Left renal pelvis (tissue), 4 donors: Measurements from ENCODE around the gene MPHOSPH9. TPM values are rescaled to one million over a fixed set of nuclear protein-coding genes. Genes with fewer than 3 reads are reported as not detected.

ENCODE experiments used
- DNase-seq, 4 donors: peaks; one replicate each; pipeline ENCODE4 v3.0.0-alpha.2; 2013; ENCODE audit warnings: low read depth in 4 of 4, low spot score in 3 of 4
- polyA plus RNA-seq, 4 donors: library from polyadenylated mRNA; unstranded; fragments of 120-200 nt; gene quantifications; one replicate each; pipeline ENCODE4 v1.2.1, GENCODE V29; 2013; ENCODE audit not compliant: insufficient read length in 4 of 4

The MPHOSPH9 gene, protein sequence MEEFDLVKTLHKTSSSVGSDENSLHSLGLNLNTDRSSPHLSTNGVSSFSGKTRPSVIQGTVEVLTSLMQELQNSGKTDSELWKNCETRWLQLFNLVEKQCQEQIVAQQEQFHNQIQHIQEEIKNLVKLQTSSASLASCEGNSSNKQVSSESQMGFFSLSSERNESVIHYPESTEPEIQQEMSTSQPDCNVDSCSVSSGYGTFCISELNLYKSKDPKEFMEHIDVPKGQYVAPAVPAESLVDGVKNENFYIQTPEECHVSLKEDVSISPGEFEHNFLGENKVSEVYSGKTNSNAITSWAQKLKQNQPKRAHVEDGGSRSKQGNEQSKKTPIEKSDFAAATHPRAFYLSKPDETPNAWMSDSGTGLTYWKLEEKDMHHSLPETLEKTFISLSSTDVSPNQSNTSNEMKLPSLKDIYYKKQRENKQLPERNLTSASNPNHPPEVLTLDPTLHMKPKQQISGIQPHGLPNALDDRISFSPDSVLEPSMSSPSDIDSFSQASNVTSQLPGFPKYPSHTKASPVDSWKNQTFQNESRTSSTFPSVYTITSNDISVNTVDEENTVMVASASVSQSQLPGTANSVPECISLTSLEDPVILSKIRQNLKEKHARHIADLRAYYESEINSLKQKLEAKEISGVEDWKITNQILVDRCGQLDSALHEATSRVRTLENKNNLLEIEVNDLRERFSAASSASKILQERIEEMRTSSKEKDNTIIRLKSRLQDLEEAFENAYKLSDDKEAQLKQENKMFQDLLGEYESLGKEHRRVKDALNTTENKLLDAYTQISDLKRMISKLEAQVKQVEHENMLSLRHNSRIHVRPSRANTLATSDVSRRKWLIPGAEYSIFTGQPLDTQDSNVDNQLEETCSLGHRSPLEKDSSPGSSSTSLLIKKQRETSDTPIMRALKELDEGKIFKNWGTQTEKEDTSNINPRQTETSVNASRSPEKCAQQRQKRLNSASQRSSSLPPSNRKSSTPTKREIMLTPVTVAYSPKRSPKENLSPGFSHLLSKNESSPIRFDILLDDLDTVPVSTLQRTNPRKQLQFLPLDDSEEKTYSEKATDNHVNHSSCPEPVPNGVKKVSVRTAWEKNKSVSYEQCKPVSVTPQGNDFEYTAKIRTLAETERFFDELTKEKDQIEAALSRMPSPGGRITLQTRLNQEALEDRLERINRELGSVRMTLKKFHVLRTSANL
- polyA plus RNA-seq, result 10 to 100 TPM; 26.5 to 34.8 (median 33.0) TPM

DNA sequence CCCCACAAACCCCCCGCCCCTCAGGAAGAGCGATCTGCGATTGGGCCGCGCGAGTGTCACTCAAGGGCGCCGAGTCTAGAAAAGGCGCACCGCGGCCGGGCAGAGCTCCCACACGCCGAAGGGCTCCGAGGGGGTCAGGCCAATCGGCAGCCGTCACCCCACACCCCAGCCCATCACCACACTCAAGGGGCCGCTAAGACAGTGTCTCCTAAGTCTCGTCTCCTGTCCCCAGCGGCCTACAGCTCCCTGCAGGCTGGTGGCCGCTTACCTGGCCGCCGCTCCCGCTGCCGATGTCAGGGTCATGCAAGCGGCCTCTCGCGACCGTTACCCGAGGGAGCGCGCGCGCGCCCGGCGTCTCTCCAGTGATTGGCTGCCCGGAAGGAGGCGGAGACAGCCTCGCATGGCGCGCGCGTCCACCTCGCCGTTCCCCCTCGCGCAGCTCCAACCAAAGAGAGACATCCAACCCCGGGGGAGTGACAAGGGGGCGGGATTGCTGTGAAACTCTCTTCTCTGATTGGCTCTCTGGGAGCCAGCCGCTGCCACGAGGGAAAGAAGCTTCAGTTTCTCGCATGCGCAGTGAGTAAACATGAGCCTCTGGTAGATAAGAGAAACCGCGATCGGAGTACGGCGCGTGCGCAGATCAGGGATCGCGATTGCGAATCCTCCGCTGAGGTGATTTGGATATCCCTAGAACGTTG is at the start of gene MPHOSPH9, which contains the start of gene MTRFR:
MPHOSPH9 (minus strand) TSS at position 335 of the 698 bp plus-strand sequence. CDS start 2,777 bp downstream, outside the sequence.
MTRFR (plus strand) TSS at position 630 of the 698 bp plus-strand sequence. CDS start 20,239 bp downstream, outside the sequence.
- peak; percentile 98 to 99 (median 99) for DNase-seq

DNA sequence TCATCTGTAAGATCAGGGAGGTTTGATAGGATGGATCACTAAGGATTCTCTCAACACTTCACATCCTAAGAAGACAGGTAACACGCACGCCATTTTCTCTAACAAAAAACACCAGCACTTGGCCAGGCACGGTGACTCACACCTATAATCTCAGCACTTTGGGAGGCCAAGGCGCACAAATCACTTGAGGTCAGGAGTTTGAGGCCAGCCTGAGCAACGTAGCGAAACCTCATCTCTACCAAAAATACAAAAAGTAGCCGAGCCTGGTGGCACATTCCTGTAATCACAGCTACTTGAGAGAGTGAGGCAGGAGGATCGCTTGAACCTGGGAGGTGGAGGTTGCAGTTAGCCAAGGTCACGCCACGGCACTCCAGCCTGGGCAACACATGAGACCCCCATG is 49.2 kb upstream of the MPHOSPH9 start:
- DNase-seq, result no peak

DNA sequence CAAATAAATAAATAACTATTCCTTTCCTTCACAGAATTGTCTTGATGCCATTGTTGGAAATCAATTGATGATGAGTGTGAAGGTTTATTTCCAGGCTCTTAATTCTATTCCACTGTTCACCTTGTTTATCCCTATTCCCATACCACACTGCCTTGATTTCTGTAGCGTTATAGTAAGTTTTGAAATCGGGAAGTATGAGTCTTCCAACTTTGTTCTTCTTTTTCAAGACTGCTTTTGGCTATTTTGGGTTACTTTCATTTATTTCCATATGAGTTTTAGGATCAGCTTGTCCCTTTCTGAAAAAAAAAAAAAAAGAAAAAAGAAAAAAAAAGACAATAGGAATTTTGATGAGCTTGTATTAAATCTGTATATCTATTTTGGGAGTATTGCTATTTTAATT is 48.0 kb upstream of the MPHOSPH9 start:
- DNase-seq, result no peak

DNA sequence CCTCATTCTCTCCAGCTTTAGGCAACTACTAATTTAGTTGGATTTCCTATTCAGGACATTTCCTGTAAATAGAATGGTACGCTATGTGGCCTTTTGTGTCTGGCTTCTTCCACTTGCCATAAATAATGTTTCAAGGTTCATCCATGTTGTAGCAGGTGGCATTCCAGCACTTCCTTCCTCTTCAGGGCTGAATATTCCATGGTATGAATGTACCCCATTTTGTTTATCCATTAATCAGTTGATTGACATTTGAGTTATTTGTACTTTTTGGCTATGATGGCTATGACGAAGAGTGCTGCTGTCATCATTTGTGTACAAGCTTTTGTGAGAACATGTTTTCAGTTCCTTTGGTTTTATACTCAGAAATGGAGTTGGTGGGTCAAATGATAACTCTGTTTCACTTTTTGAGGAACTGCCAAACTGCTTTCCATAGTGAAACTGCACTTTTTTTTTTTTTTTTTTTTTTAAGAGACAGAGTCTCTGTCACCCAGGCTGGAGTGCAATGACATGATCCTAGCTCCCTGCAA is 45.2 kb upstream of the MPHOSPH9 start:
- DNase-seq, result no peak

DNA sequence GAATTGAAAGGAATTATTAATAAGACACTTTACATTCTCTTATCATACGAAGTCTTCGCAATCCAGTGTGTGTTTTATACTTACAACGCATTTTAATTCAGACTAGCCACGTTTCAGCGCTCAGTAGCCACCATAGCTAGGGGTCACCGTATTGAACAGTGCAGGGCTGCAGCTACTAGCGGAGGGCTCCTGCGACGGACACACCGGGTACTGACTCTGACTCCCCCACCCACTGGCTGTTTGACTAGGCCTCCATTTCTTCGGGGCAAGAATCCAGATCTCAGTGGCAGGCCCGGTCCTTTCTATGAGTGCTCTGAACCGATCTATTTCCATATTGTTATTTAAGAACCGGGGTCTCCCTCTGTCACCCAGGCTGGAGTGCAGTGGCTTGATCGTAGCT is 40.2 kb upstream of the MPHOSPH9 start:
- DNase-seq, result no peak

DNA sequence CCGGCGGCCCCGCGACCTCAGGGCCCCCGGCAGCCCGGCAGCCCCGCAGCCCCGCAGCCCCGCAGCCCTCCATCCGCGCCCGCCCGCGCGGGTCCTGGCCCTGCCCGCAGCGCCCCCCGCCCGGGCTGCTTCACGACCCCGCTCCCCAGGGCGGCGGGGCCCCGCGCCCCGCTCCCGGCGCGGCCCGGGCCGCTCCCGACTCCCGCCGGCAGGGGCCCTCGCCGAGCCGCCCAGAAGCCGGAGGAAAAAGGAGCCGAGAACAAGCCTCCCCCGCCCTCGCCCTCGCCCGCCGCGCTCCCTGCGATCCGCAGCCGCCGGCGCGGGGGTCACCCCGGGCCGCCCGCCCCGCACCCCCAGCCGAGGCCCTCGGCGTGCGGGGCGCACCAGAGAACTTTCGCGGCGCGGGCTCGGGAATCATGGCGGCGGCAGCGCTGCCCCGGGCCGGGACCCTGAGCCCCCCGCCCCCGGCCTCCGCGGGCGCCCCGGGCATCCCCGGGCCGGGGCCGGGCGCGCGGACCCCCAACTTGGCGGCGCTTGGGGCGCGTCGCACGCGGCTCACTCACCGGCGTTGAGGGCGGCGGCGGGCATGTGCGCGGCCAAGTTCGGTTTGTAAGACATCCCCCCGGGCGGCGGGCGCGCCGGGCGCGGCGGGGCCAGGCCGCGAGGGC is 38.2 kb upstream of the MPHOSPH9 start:
- no peak for DNase-seq

DNA sequence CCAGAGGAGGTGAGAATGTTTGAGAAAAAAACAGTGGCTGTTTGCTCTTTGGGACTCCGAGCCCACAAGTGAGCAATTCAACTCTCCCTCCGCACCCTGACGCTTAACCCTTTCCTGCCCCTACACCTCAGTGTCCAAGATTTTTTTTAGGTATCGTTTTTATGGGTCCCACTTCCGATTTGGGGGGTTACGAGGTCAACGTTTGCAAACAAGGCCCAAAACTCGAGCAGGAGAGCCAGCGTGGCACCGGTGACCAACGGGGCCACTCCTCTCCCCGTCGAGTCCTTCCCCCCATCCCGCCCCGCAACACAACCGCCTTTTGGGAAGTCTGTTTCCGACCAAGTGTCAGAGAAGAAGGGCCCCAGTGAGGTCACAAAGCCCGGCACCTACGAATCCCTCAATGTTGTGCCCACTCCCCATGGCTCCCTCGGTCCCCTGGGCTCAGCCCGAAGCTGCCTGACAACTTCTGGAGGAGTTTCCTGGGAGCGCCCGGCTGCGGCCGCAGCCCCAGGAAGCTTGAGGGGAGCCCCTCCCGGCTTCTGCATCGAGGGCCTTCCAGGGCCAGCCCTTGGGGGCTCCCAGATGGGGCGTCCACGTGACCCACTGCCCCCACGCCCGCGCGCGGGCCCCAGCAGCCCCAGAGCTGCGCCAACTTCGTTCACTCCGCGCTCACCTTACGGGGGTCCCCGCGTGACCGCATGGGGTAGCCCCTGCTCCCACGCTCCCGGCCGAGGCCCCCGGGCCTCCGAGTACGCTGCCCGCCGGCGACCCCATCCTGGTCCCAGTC is 37.5 kb upstream of the MPHOSPH9 start:
- DNase-seq, result no peak

DNA sequence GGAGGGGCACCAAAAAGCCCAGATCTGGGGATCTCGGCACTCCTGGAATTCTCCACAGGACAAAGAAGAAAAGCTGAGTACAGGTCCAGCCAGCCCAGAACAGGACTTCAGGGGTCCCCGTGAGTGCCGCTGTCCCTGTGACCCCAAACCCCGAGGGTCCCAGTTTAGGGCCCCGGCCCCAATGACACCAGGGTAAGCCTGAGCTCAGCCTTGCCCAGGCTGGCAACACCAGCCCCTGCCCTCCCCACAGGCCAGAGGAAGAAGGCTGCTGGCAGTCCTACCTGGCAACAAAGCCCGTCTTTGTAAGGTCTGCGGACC is 36.9 kb upstream of the MPHOSPH9 start:
- DNase-seq, result no peak

DNA sequence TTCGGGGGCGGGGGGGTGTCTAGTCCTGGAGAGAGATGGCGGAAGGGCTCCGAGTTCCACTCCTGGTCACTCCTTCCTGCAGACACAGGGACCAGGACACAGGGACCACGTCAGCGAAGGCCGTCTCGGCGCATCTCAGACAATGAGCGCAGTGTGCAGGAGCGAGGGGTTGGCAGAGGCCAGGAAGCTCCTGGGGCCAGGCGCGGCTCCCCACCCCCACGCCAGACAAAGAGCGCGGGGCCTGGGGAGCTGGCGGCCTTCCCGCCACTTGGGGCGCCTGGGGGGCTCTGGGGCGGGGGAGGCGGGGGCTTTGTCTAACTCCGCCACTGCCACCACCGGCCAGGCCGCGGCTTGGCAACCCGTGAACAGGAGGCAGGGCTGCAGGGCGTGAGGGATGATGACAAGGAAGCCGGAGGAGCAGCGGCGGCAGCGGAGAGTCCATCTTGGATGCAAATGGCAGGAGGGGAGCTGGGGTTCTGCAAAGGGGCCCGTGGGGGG is 36.5 kb upstream of the MPHOSPH9 start:
- no peak for DNase-seq

DNA sequence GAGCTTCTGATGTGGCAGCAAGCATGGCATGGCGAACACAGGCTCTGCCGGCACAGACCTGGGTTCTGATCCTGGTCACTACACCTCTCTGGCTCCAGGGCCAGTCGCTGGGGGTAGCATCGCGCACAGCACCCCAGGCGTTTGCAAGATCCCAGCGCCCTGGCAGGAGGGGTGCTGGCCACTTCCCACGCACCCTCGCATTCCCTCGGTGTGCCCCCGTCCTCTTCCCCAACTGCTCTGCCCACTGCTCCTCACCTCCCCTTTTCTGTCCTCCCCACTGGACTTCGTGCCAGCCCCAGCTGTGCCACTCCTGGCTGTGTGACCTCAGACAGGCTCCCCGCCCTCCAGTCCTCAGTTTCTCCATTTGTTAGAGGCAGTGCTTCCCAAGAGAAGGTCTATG is 35.9 kb upstream of the MPHOSPH9 start:
- DNase-seq, result no peak

DNA sequence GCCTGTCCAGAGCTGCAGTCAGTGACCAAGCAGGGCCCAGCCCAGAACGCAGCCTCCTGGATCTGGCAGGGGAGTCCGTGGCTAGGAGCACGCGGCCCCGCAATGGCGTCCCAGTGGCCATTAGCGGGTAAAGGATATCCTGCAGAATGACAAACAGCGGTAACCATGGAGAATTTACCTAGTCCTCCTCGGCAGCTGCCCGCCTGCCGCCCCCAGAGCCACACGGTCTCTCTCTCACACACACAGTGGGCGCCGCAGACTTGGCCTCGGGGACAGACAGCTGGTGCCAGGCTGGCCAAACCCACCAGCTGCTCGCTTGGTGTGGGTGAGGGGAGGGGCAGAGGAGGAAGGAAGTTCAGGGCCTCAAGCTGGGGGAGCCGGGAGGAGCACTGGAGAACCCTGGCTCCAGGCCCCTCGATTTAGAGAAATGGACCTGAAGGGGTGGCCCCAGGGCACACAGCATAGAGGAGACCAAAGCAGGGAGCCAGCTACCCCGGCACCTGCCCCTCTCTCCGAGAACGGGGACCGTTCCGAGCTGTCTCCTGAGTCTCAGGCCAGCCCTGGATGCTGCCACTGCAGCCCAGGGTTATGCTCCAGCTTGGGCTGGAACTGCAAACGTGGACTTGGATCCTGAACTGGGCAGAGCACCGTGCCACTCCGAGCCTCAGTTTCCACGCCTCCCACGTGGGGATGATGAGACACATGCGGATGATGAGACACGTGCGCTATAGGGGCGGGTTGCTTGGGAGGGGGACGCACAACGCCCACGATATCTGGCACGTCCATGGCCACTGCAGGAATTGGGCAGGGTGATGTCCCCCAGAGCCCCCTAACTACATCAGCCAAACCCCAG is 35.3 kb upstream of the MPHOSPH9 start:
- DNase-seq, result no peak

DNA sequence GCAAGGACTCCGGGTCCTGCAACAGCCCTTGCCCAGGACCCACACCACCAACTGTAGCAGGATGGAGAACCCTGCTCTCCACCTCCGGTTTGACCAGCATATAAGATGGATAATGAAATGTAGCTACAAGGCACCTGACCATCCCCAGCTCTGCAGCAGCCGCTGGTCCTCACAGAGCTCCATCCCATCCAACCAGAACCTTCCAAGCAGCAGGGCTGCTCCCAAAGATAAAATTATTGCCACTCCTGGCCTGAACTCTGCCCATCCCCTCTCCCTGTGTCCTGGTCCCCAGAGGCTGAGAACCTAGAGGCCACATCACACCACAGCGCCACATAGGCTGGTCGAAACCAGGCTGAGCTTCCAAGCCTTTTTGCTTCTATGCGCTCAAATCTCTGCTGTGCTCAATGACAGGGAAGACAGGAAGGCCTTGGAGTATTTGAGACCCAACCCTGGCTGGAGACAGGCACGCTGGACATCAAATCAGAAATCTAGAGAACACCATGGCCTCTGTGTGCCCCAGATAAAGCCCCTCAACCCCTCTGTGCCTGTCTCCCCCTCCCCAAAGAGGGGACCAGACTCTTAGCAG is 34.5 kb upstream of the MPHOSPH9 start:
- DNase-seq, result no peak

DNA sequence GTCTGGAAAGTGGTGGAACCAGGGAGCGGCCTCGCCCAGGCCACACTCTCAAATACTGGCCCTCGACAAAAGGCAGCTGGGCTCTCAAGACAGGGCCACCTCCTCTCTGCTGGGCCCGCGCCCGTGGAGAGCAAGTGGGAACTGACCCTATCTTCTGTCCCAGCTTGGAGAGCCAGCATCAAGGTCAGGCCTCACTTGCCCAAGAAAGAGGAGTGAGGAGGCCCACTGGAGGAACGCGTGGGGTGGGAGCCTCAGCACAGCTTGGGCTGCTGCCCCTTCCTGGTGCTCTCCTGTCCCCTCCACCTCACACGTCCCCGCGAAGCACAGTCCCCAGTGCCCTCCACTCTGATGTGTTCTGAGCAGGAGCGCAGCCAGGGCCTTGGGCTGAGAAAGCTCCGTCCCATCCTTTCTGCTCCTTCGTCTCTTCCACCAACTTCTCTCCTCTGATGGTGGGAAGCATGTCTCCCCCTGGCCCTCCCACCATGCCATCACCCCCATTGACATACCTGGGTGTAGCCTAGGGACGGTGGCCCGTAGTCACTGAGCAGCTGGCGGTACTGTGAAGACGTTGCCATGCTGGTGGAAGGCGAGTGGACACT is 33.8 kb upstream of the MPHOSPH9 start:
- DNase-seq, result no peak

DNA sequence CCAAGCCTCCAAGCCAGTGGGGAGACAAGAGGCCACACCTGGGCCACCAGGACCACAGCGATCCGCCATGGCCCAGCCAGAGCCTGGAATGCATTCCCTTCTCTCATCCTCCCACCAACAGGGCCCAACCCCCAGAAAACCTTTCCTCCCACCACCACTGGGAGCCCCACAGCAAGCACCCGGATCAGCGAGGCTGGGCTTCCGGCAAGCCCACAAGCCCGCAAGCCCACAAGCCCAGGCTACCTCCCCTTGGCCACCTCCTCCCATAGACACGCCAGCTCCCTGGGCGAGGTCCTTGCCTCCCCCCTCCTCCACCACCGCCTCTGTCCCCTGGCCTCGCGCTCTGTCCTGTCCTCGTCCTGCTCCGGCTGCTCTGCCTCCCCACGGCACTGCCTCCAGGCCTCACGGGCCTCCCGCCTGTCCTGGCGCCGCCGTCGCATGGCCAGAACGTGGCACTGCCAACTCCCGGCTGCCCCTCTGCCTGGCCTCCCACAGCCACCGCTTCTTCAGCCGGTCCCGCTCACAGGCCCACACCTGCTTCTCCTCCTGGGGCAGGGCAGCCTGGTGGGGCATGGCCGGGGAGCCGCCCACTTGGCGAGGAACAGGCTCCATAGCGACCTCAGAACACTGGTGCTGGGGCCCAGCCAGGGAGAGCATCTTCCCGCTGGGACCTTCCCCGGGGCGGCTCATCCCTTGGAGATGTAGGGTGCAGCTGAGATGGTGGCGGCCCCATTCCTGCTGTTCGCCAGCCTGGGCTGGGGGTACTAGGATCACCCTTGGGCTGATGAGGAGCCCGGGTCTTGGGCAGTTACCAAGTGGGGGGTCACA is 33.1 kb upstream of the MPHOSPH9 start:
- no peak for DNase-seq

DNA sequence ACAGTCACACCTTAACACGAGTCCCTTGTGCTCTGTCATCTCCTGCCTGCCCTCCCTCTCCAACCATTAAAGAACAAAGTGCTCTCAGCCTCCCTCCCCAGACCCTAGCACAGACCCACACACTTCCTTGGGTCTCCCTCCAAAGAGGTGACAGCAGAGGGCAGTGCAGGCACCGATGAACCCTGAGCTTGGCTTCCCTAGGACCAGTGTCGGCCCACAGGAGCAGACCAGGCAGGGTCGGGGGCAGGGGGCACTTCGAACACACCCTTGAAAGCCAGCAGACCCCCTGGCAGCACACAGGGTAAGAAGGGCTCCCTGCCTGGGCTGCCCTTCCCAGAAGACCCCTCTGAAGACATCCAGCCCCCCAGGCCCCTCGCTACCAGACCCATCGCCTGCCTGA is 31.7 kb upstream of the MPHOSPH9 start:
- no peak for DNase-seq

DNA sequence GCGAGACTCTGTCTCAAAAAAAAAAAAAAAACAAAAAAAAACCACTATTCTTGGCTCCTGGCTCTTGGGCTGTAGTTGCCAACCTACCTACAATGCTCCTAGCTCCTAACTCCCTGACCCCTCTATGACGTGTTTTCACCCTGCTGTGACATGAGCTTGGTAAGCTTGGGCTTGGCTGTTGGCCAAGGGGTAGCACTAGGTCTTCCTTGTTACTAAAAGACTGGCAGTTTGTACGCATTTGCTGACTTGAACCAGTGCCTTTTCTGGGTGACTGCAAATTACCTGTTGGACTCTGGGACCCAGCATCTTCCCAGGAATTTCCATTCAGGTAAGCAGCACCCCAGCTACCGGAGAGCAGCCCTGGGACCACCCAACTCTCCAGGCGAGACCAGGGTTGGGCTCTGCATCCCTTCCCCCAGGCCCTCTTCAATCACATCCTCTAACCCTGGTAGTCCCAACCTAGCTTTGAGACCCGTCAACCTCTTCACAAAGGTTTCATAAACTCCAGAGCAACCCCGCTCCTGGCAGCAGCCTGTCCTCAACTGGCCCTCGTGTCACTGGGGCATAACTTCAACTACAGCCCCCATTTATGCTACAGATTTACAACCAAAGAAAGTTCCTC is 30.4 kb upstream of the MPHOSPH9 start:
- DNase-seq, result no peak
